GM21825 (cell line): ENCODE results near the gene S100A11.

Source experiments
- ATAC-seq: cut with Tn5 transposase; IDR thresholded peaks from one replicate; pipeline ENCODE4 v1.9.1; 2021; ENCODE audit warnings: mild to moderate bottlenecking, moderate library complexity; ENCODE audit not compliant: unreplicated experiment

S100A11 gene

DNA sequence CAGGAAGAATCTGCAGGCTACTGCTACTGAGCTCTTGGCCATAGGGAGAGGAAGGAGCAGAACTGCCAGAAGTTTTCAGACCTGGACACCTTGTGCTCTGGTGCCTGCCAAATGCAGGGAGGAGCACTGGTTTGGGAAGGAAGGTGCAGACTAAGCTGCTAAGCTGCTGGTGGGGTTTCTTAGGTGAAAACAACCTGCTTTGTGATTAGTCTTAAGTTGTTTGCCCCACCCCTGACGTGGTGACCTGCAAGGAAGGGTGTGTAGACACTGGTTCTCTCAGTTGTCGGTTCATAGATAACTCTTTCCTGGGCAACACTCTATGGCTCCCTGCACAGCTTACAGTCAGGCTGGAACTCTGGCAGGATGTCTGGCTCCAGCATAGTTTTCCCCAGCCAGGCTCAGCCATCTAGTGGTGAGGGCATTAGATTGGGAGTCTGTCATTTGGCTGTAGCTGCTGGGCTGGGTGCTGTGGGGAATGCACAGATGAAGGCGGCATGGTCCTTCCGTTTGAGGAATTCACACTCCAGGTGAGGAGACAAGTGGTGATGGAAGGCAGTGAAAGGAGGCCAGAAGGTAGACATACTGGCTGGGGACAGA, 32.9 kb downstream of the S100A11 start:
- ATAC-seq: no peak

DNA sequence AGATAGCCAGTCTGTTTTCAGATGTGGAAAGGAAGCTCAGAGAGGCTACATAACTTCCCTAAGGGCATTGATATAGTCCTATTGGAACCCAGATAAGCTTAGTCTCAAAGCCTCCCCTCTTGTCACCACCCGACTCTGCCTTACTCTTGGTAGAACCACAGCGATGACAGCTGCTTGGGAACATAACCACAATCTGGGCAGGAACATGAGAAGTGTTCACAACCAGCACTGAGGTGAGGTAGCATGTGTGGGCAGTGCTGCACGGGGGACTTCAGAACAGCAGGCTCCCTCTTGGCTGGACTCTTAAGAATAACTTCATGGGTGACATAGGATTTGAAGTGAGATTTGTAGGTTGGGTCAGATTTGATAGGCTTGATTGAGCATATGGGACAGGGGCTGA, 33.8 kb downstream of the S100A11 start:
- ATAC-seq: no peak

DNA sequence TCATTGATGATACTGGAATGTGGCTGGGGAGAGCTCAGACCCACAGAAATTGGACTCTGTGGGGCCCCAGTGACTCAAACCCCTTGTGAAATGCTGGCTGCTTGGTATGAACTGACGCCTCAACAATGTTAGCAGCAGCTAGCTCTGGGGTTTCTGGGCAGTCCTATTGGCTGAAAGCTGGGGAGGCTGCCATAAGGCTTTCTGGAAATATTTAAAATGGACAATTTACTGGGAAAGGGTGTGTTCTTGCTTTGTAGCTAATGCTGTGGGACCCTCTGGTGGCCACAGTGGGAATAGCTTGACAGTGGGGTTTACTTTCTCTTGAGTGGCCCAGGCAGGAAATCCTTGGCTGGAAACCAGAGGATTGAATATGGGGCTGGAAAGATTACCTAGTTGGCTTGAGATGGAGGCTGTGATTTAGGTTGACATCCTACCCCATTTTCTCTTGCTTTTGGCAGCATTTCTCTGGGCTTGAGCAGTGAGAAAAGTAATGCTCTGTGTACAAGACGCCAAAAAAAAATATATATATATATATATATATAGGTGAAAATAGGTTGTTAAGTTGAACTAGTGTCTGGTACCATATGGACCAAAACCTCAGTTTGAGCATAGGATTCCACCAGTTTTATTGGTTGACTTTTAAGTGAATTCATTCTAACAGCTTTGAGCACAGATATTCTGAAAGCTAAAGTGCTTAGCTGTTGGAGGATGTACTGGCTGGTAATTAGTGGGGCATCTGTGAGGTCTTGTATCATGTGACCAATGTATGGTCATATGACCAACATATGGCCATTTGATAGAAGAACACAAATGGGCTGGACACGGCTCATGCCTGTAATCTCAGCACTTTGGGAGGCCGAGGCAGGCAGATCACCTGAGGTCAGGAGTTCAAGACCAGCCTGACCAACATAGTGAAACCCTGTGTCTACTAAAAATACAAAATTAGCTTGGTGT, 34.9 kb downstream of the S100A11 start:
- ATAC-seq: no peak

DNA sequence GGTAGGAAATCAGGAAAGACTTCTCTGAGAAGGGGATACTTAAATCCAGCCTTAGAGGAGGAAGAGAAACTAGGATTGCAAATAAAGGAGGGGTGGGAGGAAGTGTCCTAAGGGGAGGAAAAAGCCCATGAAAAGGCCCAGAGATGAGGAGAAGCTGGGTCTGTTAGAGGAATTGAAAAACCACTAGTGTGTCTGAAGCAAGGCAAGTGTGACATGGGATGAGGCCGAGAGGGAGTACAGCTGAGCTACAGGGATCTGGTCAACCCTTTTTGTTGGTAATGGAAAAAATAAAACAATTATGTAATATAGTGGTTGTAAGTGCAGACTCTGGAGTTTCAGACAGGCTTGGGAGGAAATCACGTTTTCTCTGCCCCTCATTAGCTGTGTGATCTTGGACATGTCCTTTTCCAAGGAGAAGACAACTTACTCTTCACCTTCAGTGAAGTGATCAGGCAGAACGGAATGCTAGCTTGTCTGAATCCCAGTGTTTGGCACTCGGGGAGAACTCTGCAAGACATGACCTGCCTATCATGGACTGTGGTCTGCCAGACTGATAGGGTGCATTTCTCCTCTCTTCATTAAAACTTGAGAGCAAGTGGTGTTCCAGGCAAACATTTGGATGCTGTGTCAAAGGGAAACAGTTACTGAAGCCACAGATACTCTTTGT, 35.7 kb downstream of the S100A11 start:
- ATAC-seq: no peak

DNA sequence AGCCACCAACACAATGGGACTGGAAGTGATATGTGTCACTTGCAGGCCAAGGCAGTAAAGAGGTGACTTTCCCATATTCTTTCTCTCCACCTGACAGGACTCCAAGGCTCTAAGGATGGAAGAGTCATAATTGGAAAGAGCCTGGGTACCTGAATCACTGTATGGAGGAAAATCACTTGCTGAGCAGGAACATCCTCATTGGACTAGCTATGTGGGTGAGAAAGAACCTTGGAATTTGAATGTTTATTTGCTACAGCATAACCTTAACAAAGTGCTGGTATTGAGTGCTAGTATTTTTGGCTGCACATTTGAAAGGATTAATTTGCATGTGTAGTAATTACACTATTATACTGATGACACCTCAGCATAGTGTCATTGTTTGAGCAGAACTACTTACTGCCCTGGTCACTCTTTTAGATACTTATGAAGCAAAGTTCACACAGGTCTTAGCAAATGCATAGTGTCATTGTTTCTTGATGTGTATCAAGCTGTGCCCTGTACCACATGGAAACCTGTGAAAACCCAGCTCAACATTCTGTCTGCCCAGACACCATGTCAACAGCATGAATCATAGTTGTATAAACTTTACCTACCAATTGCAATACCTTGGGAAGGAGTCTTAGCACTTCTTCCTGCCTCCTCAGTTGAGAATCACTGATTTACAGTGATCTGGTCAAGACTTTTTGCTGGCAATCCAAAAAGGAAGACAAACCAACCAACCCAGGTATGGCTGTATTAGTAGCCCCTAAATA, 38.0 kb downstream of the S100A11 start:
- ATAC-seq: no peak

DNA sequence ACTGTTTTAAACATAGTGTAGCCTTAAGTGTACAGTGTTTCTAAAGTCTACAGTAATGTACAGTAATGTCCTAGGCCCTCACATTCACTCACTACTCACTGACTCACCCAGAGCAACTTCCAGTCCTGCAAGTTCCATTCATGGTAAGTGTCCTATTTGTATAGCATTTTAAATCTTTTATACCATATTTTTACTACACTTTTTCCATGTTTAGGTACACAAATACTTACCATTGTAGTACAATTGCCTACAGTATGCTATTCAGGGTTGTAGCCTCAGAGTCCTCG, 39.6 kb downstream of the S100A11 start:
- ATAC-seq: no peak

DNA sequence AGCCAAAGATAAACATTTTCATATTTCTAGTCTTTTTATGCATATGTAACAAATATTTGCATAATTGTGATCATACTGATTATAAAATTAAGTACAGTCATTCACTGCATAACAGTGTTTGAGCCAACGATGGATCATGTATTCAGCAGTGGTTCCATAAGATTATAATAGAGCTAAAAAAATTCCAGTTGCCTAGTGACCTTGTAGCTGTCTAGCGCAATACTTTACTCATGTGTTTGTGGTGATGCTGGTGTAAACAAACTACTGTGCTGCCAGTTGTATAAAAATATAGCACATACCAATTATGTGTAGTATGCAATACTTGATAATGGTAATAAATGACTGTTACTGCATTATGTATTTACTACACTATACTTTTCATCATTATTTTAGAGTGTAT, 41.0 kb downstream of the S100A11 start:
- no peak for ATAC-seq

DNA sequence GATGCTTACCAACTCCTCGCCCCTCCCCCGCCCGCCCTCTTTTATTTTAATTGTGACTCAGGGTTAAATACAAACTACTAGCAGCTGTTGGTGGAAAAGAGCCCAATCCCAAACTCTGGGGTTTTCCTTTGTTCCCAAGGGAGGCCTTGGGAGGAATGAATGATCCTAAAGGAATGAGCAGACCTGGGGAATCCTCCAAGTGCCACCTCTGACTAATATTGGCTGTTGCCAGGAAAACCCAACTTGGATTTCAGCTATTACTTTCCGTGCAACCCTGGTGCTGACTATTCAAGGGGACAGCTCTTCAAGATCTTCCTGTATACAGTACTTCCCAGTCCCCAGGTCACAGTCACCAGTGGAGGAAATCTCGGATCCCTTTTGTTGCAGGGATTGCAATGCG, 41.8 kb downstream of the S100A11 start:
- ATAC-seq: no peak

DNA sequence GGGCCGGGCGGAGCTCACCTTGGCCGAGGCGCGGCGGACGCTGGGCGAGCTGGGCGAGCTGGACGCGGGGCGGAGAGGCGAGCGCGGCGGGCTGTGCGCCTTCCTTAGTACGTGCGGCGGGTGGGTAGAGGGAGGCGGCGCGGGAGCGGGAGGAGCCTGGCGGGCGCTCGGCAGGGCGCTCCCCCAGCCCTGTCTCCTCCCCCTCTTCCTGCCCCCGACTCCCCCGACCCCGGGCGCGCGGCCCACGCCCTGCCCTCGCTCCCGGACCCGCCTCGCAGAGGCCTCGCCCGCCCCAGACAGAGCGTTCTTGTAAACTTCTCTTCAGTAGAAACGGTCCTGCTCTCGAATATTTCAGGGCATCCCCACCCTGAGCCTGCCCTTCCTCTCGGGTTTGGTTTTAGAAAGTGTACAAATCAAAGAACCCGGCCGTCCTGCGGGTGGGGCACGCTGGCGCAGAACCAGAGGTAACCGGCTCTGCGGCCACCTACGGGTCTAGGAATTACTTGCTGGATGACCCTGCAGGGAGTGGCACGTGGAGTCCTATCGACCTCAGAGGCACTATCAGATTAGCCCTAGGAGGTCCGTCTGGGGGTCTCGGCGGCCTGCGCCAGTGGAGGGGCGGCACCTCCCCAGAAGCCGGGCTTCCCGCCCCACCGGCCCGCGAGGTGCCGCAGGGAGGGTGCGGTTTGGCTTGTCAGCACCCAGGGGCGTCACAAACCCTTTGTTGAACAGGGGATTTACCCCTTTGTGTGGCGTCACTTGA, 42.9 kb downstream of the S100A11 start, which contains the start of gene S100A10:
Gene S100A10, minus strand, starts transcription at position 126 of the 763 bp plus-strand sequence. CDS start 7,629 bp downstream, outside the sequence.
- no peak for ATAC-seq

DNA sequence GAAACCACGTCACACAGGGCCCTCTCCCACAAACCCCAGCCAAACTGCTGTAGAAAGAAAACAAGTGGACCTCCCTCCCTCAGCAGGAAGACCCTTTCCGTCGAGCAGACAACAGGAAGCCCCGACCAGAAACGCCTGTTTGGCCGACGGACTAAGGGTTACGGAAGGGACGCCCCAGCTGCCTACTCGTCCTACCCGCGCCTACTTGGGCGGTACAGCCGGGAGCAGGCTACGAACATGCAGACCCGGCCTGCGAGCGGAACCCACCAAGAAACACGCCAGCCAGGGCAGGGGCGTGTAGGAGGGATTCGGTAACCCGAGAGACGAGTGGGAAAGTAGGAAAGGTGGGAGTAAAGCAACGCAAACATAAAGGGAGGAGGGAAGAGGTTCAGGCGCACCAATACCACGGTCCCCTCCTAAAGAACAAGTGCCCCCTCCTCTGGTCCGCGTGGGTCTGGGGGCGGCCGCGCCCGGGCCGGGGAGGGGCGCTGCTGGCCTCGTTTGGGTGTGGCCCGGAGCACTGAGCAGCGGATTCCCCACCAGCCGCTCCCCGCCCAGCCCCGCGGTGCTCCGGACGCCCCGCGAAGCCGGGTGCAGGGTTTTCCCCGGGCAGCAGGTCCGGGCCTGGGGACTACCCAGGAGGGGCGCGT, 43.6 kb downstream of the S100A11 start:
- ATAC-seq: no peak

DNA sequence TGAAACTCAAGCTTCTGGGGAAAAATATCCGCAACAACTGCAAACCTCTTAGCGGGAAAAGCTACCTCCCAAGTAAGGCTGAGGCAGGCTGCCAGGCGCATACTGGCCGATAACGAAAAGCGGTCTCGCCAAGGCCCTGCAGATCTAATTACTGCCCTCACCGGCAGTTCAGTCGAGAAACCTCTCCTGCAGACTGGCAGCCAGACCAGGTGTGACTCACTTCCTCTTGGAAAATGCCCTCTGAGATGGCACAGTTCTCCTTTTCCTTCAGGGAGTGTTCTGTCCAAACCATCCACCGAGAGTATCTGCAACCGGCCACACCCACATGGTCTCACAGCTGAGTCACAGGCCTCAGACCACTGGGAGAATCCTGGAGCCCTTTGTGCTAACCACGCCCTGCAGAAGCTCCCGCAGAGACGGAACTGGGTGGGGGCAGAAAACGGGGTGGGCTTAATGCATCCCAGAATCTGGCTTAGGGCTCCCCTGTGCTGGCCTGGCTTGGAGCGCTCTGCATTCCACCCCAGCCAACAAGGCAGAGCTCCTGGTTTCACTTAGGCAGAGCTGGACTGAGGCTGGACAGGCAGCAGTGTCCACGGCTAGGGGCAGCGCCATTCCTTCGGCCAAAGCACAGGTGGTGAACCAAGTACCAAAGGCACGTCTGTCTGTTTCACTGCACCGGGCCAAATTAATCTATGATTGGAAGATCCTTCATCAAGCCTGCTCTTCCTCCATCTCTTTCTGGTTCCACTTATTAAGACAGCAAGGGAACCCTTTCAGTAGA, 44.3 kb downstream of the S100A11 start:
- ATAC-seq: no peak

DNA sequence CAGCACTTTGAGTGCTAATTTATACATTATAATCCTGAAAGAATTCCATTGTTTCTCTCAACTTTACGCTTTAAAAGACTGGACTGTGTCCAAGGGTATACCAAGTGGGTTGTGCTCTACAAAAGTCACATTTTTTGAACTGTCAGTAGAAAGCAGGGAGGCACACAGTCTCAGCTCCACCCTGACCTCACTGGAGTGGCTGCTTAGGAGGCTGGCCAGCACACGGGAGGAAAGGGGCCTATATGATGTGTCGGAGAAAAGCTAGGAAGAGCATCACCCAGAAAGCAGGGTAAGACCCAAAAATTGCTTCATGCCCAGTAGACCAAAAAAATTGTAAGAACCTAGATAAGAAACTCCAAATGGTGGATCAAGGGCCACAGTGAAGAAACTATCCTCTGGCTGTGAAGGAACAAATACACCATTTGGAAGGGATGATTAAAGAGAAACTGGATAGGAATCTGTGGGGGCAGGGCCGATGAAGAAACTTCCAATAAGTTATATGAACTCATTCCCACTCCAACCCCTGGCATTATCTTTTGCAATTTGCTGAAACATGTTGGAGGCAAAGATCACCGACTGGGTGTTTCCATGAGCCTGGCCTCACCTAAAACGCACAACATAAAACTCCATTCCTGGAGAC, 45.0 kb downstream of the S100A11 start:
- no peak for ATAC-seq

DNA sequence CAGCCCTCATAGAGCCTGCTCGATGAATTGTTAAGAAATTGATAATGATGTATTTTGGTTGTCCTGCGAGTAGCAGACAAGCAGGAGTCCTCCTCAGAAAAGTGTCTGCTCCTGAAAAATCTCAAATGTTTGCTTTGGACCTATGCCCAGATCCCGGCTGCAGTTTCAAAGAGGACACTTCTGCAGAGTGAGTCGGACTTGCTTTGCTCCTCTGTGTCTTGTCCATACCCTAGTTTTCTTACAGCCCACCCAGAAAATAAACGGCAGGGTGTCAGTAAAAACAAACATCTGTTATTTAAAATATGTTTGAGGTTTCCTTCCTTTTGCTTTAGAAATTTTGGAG, 46.0 kb downstream of the S100A11 start:
- ATAC-seq: no peak

DNA sequence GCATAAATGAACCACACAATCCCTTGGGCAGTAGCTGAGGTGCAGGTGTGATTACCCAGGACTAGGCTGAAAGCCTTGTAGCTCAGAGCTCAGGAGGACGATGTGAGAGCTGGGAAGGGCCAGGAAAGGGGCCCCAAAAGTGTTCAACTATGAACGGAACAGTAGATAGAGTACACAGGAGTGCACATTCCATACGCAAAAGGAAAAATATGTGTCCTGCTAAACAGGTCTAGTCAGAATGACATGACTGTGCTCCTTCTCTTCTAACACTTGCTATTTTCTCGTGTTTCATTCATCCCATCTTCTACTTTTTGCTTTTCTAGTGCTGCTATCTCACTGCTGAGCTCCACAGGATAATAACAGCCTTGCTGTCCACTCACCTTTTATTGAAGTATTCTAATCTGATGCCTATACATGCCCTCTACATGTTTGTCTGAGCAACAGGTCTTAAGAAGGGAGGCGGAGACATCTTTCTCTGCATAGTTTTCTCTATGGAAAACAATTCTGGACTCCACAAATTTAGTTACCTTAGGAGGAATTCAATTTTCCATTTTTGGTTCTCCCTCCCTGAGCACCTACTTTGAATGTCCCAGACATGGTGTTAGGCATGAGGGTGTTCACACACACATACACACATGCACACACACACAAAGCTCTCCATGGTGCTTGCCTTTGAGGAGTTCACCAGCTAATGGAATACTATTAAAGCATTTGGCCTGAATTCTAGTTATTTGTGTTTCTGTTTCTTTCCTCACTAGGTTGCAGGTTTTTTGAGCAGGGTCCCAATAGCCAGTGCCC, 46.5 kb downstream of the S100A11 start:
- ATAC-seq: no peak

DNA sequence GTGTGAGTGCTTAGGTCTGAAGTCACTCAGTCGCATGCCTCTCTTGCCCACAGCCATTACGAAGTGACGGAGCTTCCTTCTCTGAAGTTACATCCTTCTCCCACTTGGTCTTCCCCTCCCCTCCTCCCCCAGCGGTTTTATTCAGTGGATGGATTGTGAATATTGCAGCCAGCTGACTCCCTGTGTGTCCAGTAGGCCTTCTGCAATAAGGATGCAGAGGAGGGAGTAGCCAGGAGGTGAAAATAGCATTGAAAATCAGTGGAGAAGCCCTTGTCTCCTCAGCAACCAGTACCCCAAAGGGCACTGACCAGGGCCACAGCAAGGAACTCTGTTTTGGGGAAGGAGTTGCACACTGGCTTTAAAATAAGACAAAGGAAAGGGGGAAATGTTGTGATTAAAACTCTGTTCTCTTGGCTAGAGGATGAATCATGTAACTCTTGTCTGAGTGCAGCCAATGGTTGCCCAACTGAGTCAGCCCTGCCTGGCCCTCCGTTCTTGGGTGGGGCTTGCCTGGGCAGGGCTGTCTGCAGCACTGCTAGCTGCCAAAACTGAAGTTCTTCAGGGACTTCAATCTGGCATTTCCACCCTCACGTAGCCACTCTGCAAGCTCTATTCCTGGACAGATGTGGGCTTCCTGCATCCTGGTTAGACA, 47.5 kb downstream of the S100A11 start:
- no peak for ATAC-seq

DNA sequence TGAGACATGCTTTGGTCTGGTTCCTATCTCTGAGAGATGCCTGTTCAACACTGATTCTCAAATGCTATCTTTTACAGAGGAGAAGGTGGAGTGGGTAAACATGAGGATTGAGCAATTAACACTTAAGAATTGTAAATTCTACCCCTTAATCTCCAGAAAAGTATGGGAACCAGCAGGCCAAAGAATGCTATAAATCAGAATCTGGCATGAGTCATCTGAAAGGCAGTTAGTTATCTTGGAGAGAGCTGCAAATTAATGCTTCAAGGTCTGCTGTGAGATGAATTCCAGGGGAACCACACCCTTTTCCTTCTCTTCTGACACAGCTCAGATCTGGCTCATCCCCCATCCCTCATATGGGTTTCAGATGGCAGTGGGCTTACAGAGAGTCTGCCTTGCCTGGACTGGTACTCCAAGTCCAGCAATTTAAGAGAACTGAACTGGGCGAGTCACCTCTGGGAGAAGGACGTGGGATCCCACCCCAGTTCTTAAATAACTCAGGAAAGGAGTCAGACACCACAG, 48.3 kb downstream of the S100A11 start:
- no peak for ATAC-seq

DNA sequence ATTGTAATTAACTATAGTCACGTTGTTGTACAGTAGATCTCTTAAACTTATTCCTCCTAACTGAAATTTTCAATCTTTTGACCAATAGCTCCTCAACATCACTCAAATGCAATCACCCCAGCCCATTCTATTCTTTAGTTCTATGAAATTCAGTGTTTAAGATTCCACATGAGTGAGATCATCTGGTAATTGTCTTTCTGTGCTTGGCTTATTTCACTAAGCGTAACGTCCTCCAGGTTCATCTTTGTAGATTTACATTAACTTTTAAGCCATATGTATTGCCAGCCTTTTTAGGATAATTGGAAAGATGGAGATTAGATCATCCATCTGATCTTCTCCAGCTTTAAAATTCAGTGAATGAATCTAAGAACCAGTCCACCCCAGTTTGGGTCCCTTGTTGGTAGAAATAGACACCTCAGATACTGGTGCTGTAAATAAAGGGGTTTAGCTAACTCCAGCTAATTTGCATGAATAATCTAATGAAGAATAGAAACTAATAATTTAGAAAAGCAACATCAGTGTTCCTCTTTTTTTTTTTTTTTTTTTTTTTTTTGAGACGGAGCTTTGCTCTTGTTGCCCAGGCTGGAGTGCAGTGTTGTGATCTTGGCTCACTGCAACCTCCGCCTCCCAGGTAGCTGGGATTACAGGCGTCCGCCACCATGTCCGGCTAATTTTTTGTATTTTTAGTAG, 50.2 kb downstream of the S100A11 start:
- no peak for ATAC-seq
